NCI-H1105 treated with DMSO at 0.1 percent for 48 hours (cell line): ENCODE measurements around the gene UBFD1.
"Not testable (repeated sequence)": the region's sequence is repeated elsewhere in the genome, so short reads cannot be mapped to it uniquely, and the experiment has no call there.

Experiments
- DNase-seq: peaks from one replicate; lab custom pipeline; 2025; lab: John Stamatoyannopoulos, UW

The UBFD1 gene

DNA sequence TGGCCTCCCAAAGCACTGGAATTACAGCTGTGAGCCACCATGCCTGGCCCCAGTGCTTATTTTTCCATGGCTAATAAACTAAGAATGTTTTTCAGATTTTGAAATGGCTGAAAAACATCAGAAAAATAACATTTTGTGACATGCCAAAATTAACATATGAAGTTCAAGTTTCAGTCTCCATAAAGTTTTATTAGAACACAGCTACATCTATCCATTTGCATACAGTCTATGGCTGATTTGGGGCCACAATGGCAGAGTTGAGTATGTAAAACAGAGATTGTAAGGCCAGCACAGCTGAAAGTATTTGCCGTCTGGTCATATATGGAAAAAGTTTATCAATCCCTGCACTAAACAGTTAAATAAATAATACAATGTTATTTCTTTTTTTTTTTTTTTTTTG, 52.4 kb downstream of the UBFD1 start:
- no peak for DNase-seq

DNA sequence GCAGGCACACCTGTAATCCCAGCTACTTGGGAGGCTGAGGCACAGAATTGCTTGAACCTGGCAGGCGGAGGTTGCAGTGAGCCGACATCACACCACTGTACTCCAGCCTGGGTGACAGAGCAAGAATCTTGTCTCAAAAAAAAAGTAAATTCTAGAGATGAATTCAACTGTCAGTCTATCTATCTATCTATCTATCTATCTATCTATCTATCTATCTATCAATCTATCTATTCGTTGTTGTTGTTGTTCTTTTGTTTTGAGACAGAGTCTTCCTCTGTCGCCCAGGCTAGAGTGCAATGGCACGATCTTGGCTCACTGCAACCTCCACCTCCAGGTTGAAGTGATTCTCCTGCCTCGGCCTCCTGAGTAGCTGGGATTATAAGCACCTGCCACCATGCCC, 53.4 kb downstream of the UBFD1 start:
- DNase-seq = not testable (repeated sequence)

DNA sequence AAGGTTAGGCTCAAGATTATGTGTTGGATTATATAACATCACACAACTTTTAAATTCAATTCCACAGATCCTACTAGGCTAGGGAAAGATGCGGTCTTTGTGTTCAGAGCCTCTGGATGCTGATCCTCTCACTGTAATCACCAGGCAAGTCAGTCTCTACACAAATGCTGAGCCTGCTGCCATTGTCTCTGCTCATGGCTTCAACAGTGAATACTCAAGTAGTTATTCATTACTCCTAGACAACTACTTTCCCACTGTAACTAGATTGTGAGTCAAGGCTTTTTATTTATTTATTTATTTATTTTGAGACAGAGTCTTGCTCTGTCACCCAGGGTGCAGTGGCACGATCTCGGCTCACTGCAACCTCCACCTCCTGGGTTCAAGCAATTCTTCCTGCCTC, 54.4 kb downstream of the UBFD1 start:
- no peak for DNase-seq

DNA sequence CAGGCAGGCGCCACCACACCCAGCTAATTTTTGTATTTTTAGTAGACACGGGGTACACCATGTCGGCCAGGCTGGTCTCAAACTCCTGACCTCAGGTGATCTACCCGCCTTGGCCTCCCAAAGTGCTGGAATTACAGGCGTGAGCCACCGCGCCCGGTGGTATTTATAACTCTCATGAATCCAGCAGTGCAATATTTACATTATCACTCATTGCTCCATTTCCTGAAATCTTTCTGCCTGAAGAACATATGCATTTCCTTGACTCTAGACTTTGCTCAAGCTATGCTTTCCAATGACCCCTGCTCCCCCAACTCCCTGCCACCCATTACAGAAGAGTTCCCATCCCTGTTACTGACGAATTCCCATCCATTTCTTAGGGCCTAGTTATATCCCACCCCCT, 58.3 kb downstream of the UBFD1 start:
- no peak for DNase-seq
